Myocyte (in vitro differentiated cells): ENCODE results near the gene POU4F2. TPM values are rescaled to one million over a fixed set of nuclear protein-coding genes. Genes with fewer than 3 reads are reported as not detected.
A peak's percentile ranks its signal among the peaks of the same experiment; 100 is the strongest.

Experiments
- DNase-seq: peaks from one replicate; pipeline ENCODE4 v3.0.0-alpha.2; 2012; ENCODE audit warnings: low read depth
- polyA plus RNA-seq: library from polyadenylated mRNA; unstranded; fragments of >200 nt; gene quantifications from one replicate; pipeline ENCODE4 v1.2.1, GENCODE V29; 2012; ENCODE audit warnings: missing spikeins
- total RNA-seq: library from RNA; depleted of rRNA; stranded (reverse); fragments of >200 nt; gene quantifications from 2 replicates; pipeline ENCODE4 v1.2.3, GENCODE V29; 2014

POU4F2 gene
- not detected in 2 replicates for total RNA-seq
- polyA plus RNA-seq, result not detected

- peak; percentile 8 for DNase-seq
Measured at GRCh38 chr4:146638786-146639505, at the start of gene POU4F2. POU4F2 (plus strand) TSS chr4:146638893; CDS start chr4:146639141, 248 bp downstream.

- DNase-seq, result no peak
Measured at GRCh38 chr4:146590801-146591200, 47.9 kb upstream of the POU4F2 start.

GRCh38 chr4:146592019-146592418 lies 46.7 kb upstream of the POU4F2 start:
- no peak for DNase-seq

GRCh38 chr4:146632770-146633470 lies 5.8 kb upstream of the POU4F2 start:
- DNase-seq, result no peak

DNA sequence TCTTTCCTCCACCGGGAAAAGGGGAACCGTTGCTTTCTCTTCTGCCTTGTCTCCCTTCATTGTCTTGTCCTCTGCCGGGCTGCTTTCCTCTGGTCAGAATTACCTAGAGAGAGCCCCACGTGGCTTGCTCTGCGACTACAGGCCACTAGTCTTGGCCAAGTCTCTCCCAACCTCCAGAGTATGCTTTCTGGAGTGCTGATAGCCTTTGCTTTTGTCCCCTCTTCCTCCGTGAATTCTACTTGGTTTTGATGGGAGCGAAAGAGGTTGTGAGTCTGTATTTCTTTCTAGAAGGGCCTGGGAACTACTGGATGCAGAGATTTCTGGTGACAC lies 5.3 kb upstream of the POU4F2 start:
- DNase-seq, result no peak

- DNase-seq, result no peak
Measured at GRCh38 chr4:146634825-146635224, 3.9 kb upstream of the POU4F2 start.

DNA sequence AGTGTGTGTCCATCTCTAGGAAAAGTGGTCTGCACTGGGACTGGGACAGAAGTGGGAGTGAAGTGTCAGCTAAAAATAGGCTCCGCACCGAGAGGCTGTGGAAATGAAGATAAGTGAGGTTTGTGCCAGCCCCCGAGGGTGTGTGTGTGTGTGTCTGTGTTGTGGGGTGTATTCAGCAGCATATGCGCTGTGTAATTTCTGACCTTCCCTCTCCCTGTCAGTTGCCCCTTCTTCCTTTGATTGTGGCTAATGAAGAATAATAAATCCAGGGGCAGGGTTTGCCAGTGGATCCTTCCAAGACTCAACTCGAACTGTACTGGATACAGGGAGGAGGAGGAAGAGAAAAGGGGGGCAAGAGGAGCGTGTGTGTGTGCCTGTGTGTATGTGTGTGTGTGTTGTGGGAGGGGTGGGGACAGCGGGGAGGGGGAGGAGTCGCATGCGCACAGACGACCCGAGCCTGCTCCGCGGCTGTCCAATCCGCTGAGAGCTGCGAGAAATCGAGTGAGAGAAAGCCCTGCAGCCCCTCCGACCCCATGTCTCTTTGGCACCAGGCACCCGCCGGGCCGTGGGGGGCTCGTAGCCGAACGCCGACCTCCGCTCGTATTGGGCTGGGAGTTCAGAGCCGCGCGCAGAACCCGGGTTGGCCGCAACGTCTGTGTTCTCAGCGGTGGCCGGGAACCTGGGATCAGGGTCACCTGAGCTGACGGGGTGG lies 916 bp upstream of the POU4F2 start:
- DNase-seq, result peak; percentile 8

DNA sequence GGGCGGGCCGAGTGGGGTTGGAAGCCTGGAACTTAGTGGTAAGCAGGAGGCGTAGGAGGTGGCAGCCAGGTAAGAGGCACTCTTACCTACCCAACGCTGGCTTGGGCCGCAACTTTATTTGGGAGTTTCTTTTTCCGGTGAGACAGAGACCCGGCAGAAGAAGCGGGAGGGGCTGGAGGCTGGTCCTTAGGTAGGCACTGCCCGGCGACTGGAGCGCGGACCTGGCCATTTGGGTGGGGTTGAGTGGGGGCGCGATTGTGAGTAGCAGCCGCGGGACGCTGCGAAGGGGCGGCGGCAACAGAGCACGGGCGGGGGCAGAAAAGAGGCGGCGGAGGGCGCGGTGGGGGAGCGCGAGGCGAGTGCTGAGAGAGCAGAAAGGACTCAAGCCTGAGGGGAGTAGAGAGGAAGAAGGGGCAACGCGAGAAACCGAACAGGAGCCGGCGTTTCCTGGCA lies 334 bp upstream of the POU4F2 start:
- DNase-seq, result no peak

- DNase-seq, result no peak
Measured at GRCh38 chr4:146639506-146639932, 826 bp downstream of the POU4F2 start.

DNA sequence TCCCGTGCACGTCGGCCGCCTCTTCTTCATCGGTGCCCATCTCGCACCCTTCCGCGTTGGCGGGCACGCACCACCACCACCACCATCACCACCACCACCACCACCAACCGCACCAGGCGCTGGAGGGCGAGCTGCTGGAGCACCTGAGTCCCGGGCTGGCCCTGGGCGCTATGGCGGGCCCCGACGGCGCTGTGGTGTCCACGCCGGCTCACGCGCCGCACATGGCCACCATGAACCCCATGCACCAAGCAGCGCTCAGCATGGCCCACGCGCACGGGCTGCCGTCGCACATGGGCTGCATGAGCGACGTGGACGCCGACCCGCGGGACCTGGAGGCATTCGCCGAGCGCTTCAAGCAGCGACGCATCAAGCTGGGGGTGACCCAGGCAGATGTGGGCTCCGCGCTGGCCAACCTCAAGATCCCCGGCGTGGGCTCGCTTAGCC lies 1.4 kb downstream of the POU4F2 start:
- no peak for DNase-seq

- DNase-seq, result no peak
Measured at GRCh38 chr4:146640465-146641061, 1.9 kb downstream of the POU4F2 start.

GRCh38 chr4:146641762-146642161 lies 3.1 kb downstream of the POU4F2 start:
- DNase-seq, result no peak

- peak; percentile 39 for DNase-seq
Measured at GRCh38 chr4:146643812-146644401, 5.2 kb downstream of the POU4F2 start.

DNA sequence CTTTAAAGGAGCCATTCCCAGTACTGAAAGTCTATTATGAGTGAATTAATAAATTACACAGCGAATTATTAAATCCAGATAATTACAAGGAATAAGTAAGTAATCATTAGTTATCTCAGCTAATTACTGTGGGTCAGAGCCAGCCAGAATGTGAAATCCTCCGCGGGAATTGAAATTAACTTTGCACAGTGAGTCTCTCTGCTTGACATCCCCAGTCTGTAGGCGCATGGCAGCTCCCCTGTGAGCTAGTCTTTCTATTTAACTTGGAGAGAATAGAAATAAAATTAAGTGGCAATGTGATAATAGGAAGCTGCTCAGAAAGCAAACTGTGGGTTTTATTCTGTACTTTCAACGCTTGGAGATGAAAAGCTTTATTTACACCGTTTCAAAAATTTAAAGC lies 7.2 kb downstream of the POU4F2 start:
- DNase-seq, result no peak

GRCh38 chr4:146646593-146647325 lies 8.1 kb downstream of the POU4F2 start:
- no peak for DNase-seq

DNA sequence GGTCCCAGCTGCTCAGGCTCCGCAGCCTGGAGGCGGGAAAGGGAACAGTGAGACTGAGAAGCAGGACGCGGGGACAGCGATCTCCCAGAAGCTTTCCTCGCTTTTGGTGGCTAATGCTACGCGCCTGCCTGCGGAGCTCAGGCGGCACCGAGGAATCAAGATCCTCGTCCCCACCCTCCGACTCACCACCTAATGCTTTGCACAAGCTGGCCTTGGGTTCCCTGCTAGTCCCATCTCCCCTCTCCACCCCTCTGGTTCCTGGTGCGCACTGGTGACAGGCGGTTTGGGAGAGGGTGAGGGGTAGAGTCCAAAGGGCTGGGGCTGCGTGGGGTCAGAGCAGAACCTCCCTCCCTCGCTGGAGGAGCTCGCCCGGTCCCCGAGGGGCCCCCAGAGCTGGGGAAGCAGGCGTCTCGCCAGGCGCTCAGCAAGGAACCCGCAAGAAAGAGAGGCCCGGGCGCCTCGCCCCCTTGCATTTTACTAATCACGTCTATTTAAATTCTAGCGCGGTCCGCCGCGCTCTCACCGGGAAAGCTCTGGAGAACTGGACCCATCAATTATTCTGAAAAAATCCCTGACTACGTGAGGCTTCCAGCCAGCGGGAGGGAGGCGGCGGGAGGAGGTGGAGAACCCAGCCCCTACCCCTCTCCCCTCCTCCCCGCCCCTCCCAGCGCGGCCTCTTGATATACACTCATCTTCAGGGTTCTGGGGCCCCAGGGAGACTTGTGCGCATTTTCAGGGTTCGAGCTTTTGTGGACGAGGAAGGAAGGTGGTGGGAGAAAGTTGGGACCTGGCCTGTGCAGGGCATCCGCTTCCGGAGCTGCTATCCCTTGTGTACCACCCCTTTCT lies 9.1 kb downstream of the POU4F2 start:
- DNase-seq, result no peak

DNA sequence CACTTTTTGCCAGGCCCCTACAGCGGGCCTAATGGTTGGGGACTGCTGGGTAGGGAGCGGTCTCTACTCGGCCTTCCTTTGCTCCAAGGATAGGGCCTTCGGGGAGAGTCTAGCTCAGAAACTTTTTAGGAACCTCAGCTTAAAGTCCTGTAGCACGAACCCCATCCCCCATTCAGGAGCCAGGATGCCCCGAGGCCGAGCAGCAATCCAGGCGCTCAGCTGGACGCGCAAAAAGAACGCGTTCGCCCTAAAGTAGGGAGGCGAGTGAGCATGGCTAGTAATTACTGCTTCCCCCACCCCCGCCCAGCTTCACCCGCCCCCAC lies 9.7 kb downstream of the POU4F2 start:
- no peak for DNase-seq

- no peak for DNase-seq
Measured at GRCh38 chr4:146649232-146649631, 10.5 kb downstream of the POU4F2 start.

- no peak for DNase-seq
Measured at GRCh38 chr4:146650034-146650433, 11.3 kb downstream of the POU4F2 start.
